G401 (cell line): Measurements from ENCODE around the gene EPB41L5. TPM values are rescaled to one million over a fixed set of nuclear protein-coding genes. Genes with fewer than 3 reads are reported as not detected.

Experiments
- total RNA-seq: library from RNA; depleted of rRNA; stranded (reverse); fragments of >200 nt; shearing (Covaris generic); gene quantifications from 2 replicates; pipeline ENCODE4 v1.2.3, GENCODE V29; 2014; rRNA removed

The EPB41L5 gene
- total RNA-seq, 1 experiment from 2014 or later, result 21.3 TPM

Other genes with a start within 250 kb of the EPB41L5 start
- 24.2 and 26.1 TPM in 2 replicates for gene TMEM185B, start 210.3 kb downstream of the EPB41L5 start, total RNA-seq
- gene RALB, start 239.8 kb downstream of the EPB41L5 start, total RNA-seq, result 61.3 and 71.8 TPM in 2 replicates